Measurements from ENCODE around the gene CD34.
"Not testable (repeated sequence)": the region's sequence is repeated elsewhere in the genome, so short reads cannot be mapped to it uniquely, and the experiment has no call there.

CD34 gene

GRCh38 chr1:207910591-207911354, at the start of gene CD34:
TSS of gene CD34 (minus strand) at chr1:207911125. CDS start at chr1:207911080, 45 bp downstream.
- DNase-seq (ENCODE audit: low spot score), result no peak

GRCh38 chr1:207960346-207960745, 49.4 kb upstream of the CD34 start:
- DNase-seq (ENCODE audit: low spot score), result no peak

- no peak for DNase-seq (ENCODE audit: low spot score)
Observed at GRCh38 chr1:207959910-207960309, 49.0 kb upstream of the CD34 start.

GRCh38 chr1:207959141-207959825, 48.4 kb upstream of the CD34 start:
- peak; percentile 28 for DNase-seq (ENCODE audit: low spot score)

GRCh38 chr1:207958376-207959139, 47.6 kb upstream of the CD34 start:
- DNase-seq (ENCODE audit: low spot score), result peak; percentile 22

- DNase-seq (ENCODE audit: low spot score), result no peak
Observed at GRCh38 chr1:207956986-207957385, 46.1 kb upstream of the CD34 start.

- DNase-seq (ENCODE audit: low spot score), result no peak
Observed at GRCh38 chr1:207954104-207954503, 43.2 kb upstream of the CD34 start.

- no peak for DNase-seq (ENCODE audit: low spot score)
Observed at GRCh38 chr1:207952617-207953542, 42.0 kb upstream of the CD34 start.

- no peak for DNase-seq (ENCODE audit: low spot score)
Observed at GRCh38 chr1:207951652-207952051, 40.7 kb upstream of the CD34 start.

GRCh38 chr1:207950750-207951149, 39.8 kb upstream of the CD34 start:
- no peak for DNase-seq (ENCODE audit: low spot score)

- DNase-seq (ENCODE audit: low spot score), result no peak
Observed at GRCh38 chr1:207949571-207950195, 38.8 kb upstream of the CD34 start.

GRCh38 chr1:207948536-207949250, 37.8 kb upstream of the CD34 start:
- no peak for DNase-seq (ENCODE audit: low spot score)

- DNase-seq (ENCODE audit: low spot score), result no peak
Observed at GRCh38 chr1:207946756-207947155, 35.8 kb upstream of the CD34 start.

GRCh38 chr1:207944571-207944970, 33.6 kb upstream of the CD34 start:
- DNase-seq (ENCODE audit: low spot score), result no peak

GRCh38 chr1:207942337-207942741, 31.4 kb upstream of the CD34 start:
- DNase-seq (ENCODE audit: low spot score), result not testable (repeated sequence)

- DNase-seq (ENCODE audit: low spot score), result peak; percentile 88
Observed at GRCh38 chr1:207941665-207942064, 30.7 kb upstream of the CD34 start.

GRCh38 chr1:207938016-207938415, 27.1 kb upstream of the CD34 start:
- DNase-seq (ENCODE audit: low spot score), result no peak

- no peak for DNase-seq (ENCODE audit: low spot score)
Observed at GRCh38 chr1:207937204-207937603, 26.3 kb upstream of the CD34 start.

- DNase-seq (ENCODE audit: low spot score), result no peak
Observed at GRCh38 chr1:207935166-207935583, 24.2 kb upstream of the CD34 start.

GRCh38 chr1:207933205-207933800, 22.4 kb upstream of the CD34 start:
- no peak for DNase-seq (ENCODE audit: low spot score)

All from cerebellar cortex (tissue), 1 donor.